GM08714 (cell line): Measurements from ENCODE around the gene C1orf94.

Source experiments
- H3K4me3 ChIP-seq: fragments of 200-500 bp; sonication (Bioruptor generic); 2 replicates; pipeline ENCODE4 v1.5.1; 2014; ENCODE audit warnings: mild to moderate bottlenecking, low read length, inconsistent platforms
- ZNF274 ChIP-seq: IDR thresholded peaks from 2 replicates; pipeline ENCODE4 v1.6.1; 2012; ENCODE audit warnings: mild to moderate bottlenecking, low read depth, low read length

Gene C1orf94, protein sequence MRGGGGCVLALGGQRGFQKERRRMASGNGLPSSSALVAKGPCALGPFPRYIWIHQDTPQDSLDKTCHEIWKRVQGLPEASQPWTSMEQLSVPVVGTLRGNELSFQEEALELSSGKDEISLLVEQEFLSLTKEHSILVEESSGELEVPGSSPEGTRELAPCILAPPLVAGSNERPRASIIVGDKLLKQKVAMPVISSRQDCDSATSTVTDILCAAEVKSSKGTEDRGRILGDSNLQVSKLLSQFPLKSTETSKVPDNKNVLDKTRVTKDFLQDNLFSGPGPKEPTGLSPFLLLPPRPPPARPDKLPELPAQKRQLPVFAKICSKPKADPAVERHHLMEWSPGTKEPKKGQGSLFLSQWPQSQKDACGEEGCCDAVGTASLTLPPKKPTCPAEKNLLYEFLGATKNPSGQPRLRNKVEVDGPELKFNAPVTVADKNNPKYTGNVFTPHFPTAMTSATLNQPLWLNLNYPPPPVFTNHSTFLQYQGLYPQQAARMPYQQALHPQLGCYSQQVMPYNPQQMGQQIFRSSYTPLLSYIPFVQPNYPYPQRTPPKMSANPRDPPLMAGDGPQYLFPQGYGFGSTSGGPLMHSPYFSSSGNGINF

DNA sequence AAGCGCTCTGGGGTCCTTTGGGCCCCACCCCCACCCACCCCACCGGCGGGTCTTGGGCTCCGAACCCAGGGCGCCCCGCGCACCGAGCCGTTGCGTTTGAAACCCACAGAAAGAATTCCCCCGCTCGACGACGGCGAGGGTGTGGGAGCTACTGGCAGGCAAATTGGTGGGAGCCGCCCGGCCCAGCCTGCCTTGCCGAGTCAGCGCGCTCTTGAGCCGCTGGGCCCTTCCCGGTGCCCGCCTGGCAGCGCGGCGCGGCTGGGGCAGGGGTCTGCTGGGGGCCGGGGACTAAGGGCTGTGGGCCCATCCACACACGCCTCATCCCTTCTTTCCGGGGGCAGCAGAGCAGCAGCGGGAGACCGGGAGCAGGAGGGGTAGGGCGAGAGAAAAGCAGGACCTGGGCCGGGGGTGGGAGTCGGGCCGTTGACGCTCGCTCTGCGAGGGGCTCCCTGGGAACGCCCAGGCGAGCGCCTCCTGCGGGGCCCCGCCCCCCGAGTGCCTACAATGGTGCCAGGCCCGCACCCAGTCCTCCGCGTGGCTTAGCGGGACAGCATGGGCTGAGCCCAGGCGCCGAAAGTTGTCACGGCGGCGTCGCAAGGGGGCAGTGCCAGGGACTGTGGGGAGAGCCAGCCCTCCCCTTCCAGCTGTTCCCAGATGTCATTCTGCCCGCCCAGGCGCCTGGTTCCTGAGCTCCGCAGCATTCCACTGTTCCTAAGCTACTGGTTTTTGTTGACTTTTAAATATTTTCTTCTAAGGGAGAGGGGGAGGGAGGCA, at the start of gene C1orf94:
TSS of gene C1orf94 (plus strand) at position 78 of the 774 bp plus-strand sequence. CDS start 883 bp downstream, outside the sequence.
- no peak within 1 kb of the TSS for H3K4me3 ChIP-seq
- no peak for TF ChIP-seq ZNF274

DNA sequence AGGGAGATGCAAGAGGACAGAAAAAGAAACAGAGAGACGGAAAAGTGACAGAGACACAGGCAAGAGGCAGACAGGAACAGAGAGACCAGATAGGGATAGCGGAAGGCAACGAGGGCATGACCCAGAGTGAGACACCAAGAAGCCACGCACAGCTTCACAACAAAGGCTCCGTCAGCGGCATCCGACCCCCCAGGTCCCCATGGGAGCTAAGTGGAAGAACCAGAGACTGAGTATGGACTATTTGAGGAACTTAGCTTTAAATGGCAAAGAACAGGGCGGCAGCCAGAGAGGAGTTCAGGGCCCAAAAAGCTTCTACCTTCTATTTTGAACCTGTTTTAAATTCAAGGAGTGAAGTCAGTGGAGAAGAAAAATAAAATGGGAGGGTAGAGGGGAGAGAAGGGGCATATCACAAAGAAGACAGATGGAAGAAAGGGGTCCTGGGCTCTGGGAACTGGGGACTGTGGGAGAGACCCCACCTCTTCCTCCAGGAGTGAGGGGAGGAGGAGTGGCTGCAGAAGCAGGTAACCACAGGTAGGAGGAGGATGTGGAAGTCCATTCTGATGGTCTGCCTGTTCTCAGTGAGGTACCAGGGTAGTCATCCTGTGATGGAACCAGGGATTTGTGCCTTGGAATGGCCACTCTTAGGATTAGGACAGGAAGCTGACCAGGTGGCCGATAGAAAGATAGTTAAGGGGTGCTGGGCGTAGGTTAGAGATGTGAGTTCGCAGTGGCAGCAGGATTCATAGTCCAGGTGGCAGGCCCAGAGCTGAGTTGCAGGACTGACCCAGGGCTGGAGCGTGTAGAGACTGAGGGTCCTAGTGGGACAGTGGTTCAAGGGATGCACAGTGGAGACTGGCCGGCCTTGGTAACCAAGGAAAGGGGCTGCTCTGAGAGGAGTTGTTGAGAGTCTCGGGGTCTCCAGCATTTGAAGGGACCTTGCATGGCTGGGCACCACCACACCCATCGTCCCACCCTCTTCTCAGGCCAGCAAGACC, 49.4 kb upstream of the C1orf94 start:
- H3K4me3 ChIP-seq: no peak overlapping the region
- no peak for TF ChIP-seq ZNF274

DNA sequence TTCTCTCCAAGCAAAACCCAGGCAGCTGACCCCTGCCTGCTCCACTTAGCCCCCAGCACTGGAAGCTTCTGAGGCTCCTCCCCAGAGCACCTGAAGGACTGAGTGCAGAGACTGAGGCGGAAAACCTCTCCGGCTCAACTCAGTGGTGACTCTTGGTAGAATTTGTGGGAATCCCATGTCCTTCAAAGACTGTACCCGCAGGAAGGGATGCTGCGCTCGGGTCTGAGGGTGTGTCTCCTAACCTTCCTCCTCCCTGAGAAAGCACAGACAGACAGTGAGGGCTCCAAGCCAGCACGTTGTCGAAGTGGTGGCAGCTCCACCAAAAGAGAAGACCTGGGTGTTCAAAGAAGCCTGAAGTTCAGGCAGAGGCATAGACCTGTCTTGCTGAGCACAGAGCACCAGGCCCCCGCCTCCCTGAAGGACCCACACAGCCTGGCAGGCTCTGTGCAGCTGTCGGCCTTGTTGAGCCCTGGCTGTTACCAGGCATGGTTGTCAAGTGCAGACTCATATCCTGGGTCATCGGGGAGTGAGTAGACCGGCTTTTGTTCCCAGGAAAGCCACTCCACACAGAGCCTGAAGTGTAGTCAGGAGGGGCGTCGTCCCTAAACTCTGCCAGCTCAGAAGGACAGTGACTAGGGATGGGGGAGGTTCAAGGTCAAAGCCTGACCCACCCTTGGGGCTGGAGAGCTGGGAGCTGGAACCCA, 48.4 kb upstream of the C1orf94 start:
- no peak for TF ChIP-seq ZNF274
- no peak overlapping the region for H3K4me3 ChIP-seq

DNA sequence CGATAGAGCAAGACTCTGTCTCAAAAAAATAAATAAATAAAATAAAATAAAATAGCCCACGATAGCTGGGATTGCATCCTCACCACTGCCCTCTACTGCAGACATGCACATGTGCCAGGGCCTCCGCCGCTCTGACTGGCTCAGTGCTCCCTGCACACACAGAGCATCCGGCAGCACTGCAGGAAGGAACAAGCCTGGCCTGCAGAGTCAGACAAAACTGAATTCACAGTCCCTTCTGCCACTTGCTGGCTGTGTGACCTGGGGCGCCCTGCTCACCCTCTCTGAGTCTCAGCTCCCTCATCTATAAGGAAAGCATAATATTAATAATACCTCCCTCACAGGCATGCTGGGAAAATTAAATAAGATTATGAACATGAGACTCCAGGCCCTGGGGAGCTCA, 47.1 kb upstream of the C1orf94 start:
- TF ChIP-seq ZNF274: no peak
- no peak overlapping the region for H3K4me3 ChIP-seq

DNA sequence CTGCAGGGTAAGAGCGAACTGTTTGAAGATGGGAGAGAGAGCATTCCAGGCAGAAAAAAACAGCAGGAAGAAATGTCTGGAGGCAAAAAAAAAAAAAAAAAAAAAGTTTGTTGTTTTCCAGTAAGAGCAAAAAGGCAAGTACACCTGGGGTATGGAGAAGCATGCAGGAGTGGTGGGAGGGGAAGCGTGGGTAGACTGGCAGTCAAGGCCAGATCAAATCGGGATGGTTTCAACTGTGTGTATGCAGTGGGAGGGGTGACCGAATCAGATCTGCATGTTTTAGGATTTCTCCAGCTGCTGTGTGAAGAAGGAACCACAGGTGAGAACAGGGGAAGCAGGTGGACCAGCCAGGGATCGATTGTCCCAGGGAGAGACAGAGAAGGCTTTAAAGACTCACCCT, 46.4 kb upstream of the C1orf94 start:
- no peak for TF ChIP-seq ZNF274
- H3K4me3 ChIP-seq: no peak overlapping the region

DNA sequence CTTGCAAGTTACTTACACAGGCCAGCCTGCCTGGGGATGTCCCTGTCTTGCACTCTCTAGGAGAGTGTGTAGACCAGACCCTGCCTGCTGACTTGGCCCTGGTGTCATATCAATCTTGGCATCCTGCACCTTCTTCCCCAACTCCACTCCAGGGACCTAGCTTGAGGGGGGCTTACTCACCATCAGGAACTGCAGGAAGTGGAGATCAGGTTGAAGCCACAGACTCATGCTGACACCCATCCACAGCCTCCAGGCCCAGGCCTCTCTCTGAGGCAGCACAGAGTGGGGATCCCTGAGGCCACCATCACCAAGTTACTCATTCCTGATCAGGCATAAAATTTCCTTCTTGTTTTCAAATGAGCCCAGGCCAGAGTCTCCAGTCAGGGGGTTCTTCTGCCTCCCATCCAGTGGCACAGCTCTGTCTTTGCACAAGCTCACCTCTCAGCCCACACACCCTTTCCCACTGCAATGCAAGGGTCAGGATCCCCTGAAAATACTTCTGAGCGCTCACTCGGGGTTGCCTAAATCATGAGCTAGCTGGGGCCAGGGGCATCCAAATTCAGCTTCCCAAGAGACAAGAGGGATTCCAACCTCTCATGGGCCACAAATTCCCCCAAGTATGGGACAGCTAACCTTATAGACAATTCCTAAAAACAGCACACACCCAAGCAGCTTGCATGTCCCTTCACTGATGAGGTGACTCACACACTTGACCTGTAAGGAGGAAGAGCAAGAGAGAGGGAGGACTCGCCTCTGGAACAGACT, 45.1 kb upstream of the C1orf94 start:
- H3K4me3 ChIP-seq: no peak overlapping the region
- no peak for TF ChIP-seq ZNF274

DNA sequence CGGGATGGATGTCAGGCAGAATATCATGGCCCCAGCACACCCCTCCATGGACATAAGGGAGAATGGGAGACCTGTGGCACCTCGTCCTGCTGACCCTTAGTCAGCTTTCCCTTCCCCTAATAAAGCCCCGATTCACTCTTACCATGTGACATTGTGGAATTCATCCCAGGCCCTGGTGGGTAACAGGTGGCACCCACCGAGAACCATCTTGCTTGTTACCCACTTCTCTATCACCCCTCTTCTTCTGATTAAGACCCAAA, 44.6 kb upstream of the C1orf94 start:
- no peak for TF ChIP-seq ZNF274
- no peak overlapping the region for H3K4me3 ChIP-seq

DNA sequence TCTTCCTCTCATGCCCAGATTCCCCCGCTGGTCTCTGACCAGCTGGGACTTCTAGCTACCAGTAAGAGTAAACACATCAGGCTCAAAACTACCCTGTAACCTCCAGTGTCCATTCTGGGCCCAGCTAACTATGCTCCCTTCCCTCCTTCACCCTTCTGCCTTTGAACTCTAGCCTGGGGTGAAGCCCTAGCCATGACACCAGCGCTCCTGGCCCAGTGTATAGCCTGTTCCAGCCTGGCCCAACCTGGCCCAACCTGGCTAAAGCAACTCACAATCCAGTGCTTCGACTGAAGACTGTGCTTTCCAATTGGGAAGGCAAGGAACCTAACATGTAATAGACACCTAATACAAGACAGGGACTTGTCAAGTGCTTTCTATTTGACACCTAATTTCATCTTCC, 39.3 kb upstream of the C1orf94 start:
- no peak overlapping the region for H3K4me3 ChIP-seq
- TF ChIP-seq ZNF274: no peak

DNA sequence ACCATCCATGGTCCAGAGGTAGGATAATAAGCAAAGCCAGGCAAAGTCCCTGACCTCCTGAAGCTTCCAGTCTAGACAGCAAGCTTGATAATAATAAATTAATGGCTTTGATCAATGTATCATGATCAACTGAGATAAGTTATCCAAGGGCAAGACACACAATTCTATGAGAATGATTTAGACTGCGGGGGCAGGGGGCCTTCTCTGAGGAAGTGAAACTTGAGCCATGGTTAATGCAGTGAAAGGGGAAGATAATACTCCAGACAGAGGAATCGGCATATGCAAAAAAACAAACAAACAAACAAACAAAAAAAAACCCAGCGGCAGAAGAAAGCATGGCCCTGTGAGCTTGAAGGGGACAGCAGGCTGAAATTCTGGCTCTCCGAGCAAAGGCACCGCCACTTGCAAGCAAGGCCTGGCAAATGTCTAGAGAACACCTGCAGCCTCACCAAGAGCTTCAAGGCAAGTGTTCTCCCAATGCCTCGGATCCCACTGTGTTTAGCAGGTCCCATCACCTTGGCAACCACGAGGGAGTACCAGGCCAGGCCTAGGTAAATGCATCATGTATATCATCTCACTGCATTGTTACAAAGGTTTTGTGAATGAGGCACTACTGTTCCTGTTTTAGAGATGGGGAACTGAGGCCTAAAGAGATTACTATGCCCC, 36.6 kb upstream of the C1orf94 start:
- TF ChIP-seq ZNF274: no peak
- H3K4me3 ChIP-seq: no peak overlapping the region

DNA sequence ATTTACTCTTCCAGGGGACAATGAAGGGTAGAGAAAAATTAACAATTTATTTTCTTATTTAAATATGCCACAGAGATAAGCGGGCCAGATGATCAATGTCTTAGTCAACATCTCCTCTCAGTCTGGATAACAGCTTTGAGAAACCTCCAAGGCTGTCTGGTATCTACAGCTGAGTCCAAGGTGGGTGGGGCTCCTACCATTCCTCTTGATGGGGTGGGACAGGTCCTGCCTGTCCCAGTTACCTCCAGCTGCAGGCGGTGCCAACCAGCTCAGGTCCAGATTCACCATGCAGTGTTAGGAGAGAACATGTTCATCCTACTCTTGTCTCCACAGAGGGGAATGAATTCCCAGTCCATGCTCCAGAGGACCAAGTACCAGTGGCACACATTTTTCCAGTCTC, 32.7 kb upstream of the C1orf94 start:
- H3K4me3 ChIP-seq: no peak overlapping the region
- no peak for TF ChIP-seq ZNF274

DNA sequence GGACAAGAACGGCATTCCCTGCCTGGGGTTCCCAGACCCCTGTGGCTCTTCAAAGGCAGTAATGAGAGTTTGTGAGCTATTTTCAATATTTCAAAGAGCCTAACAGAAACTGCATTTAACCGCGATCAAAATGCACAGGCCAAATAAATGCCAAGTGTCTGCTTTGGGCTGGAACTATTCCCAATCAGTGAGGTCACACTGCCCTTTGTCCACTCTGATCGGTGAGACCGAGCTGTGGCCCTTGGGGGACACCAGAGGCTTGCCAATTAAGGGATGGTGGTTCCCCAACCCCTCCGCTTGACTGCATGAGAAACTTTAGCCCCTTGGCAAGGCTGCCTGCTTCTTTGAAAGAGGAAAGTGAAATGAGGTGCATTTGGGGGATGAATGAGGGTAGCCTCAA, 31.9 kb upstream of the C1orf94 start:
- H3K4me3 ChIP-seq: no peak overlapping the region
- TF ChIP-seq ZNF274: no peak

DNA sequence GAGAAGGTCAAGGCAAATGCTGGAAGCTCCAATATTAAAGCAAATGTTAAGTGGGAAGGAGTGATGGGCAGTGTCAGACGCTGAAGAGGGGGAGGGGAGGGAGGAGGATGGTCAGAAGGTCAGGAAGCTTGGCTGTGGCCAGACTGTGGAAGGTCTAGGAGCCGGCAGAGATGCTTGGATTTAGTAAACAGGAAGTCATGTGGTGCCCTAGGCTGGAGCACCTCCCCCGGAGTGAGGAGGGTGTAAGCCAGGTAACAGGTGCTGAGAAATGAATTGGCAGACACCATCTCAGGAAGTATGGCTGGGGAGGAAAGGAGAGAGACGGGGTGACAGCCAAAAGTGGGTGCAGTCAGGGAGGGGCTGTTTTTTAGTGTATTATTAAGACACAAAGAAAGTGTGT, 29.4 kb upstream of the C1orf94 start:
- TF ChIP-seq ZNF274: no peak
- H3K4me3 ChIP-seq: no peak overlapping the region
